Endothelial cell of umbilical vein (primary cell): Measurements from ENCODE around the gene MAPK13.

Experiments
- CTCF ChIP-seq, 2 donors: IDR thresholded peaks; 1 replicate in 1 of 2; 2 replicates in 1 of 2; pipeline ENCODE4 v1.5.1; 2011; ENCODE audit warnings: low read length in 2 of 2, mild to moderate bottlenecking in 2 of 2, moderate library complexity in 2 of 2, control low read depth in 1 of 2, inconsistent platforms in 1 of 2, low read depth in 1 of 2; ENCODE audit not compliant: insufficient read depth in 1 of 2; ENCODE audit errors: extremely low read depth in 1 of 2
- EZH2 ChIP-seq: IDR thresholded peaks from 2 replicates; pipeline ENCODE4 v1.6.1; 2012; ENCODE audit warnings: borderline replicate concordance, low read depth, mild to moderate bottlenecking, moderate library complexity, low read length, inconsistent platforms; ENCODE audit not compliant: severe bottlenecking
- POLR2AphosphoS5 ChIP-seq: IDR thresholded peaks from 2 replicates; pipeline ENCODE4 v1.6.1; 2012; ENCODE audit warnings: low read depth, mild to moderate bottlenecking, control low read depth, low read length, moderate library complexity; ENCODE audit not compliant: insufficient read depth

- TF ChIP-seq POLR2AphosphoS5, result no peak
- TF ChIP-seq EZH2, result no peak
- TF ChIP-seq CTCF (IDR thresholded peaks at IDR 0.05; ENCODE audit: extremely low read depth in 1 of 2, insufficient read depth in 1 of 2, low read depth in 1 of 2, low read length in 2 of 2), result no peak
These were observed 48.0 kb upstream of the MAPK13 start for GRCh38 chr6:36082318-36082717.
